ENCODE data around the gene HNF4A. TPM values are rescaled to one million over a fixed set of nuclear protein-coding genes. Genes with fewer than 3 reads are reported as not detected.

Gene HNF4A
- total and polyA plus RNA-seq, 2 of the 13 experiments (the other 11 are each of a cell fraction or from before 2014, with no cell fraction given): 80.9 to 169 TPM

GRCh38 chr20:44447827-44448419 is 92.4 kb downstream of the HNF4A start (continued):
- TF ChIP-seq ETV5 (CRISPR knock-in tag; IDR thresholded peaks at IDR 0.05; ENCODE audit: borderline replicate concordance) (0 out of 2 replicates have a peak, but pooled peaks have one; percentile 29), ZNF431 (CRISPR knock-in tag; IDR thresholded peaks at IDR 0.05; ENCODE audit: borderline replicate concordance, low read depth) (no peak), ZNF460 (CRISPR knock-in tag; IDR thresholded peaks at IDR 0.05; ENCODE audit: borderline replicate concordance) (no peak), MXD4 (CRISPR knock-in tag; IDR thresholded peaks at IDR 0.05) (no peak), XRCC5 (optimal IDR thresholded peaks at IDR 0.05; ENCODE audit: low read length) (peak; percentile 76), CENPT (CRISPR knock-in tag; IDR thresholded peaks at IDR 0.05; ENCODE audit: low read depth) (no peak), HES4 (CRISPR knock-in tag; IDR thresholded peaks at IDR 0.05; ENCODE audit: borderline replicate concordance) (peak; percentile 65; the same call in 1 of the 2 replicates), ZNF883 (CRISPR knock-in tag; IDR thresholded peaks at IDR 0.05; ENCODE audit: not compliant biosample characterization) (peak; percentile 34), FOXK1 (CRISPR knock-in tag; IDR thresholded peaks at IDR 0.05; ENCODE audit: borderline replicate concordance, low read depth) (no peak), SP140L (CRISPR knock-in tag; IDR thresholded peaks at IDR 0.05; ENCODE audit: borderline replicate concordance) (no peak), ZNF589 (CRISPR knock-in tag; conservative IDR thresholded peaks at IDR 0.05) (no peak), CC2D1A (CRISPR knock-in tag; IDR thresholded peaks at IDR 0.05) (no peak), NR2F2 (IDR thresholded peaks at IDR 0.05; ENCODE audit: borderline replicate concordance, low read depth) (peak; percentile 50; the same call in 1 of the 2 replicates), NFIC (IDR thresholded peaks at IDR 0.05; ENCODE audit: low read length) (no peak), LCORL (IDR thresholded peaks at IDR 0.05) (no peak), LCORL (CRISPR knock-in tag; IDR thresholded peaks at IDR 0.05) (no peak), GATAD2A (CRISPR knock-in tag; IDR thresholded peaks at IDR 0.05) (peak; percentile 18; the same call in 1 of the 2 replicates), SMYD3 (CRISPR knock-in tag; IDR thresholded peaks at IDR 0.05) (no peak)
- TF ChIP-seq, protein P1, sequence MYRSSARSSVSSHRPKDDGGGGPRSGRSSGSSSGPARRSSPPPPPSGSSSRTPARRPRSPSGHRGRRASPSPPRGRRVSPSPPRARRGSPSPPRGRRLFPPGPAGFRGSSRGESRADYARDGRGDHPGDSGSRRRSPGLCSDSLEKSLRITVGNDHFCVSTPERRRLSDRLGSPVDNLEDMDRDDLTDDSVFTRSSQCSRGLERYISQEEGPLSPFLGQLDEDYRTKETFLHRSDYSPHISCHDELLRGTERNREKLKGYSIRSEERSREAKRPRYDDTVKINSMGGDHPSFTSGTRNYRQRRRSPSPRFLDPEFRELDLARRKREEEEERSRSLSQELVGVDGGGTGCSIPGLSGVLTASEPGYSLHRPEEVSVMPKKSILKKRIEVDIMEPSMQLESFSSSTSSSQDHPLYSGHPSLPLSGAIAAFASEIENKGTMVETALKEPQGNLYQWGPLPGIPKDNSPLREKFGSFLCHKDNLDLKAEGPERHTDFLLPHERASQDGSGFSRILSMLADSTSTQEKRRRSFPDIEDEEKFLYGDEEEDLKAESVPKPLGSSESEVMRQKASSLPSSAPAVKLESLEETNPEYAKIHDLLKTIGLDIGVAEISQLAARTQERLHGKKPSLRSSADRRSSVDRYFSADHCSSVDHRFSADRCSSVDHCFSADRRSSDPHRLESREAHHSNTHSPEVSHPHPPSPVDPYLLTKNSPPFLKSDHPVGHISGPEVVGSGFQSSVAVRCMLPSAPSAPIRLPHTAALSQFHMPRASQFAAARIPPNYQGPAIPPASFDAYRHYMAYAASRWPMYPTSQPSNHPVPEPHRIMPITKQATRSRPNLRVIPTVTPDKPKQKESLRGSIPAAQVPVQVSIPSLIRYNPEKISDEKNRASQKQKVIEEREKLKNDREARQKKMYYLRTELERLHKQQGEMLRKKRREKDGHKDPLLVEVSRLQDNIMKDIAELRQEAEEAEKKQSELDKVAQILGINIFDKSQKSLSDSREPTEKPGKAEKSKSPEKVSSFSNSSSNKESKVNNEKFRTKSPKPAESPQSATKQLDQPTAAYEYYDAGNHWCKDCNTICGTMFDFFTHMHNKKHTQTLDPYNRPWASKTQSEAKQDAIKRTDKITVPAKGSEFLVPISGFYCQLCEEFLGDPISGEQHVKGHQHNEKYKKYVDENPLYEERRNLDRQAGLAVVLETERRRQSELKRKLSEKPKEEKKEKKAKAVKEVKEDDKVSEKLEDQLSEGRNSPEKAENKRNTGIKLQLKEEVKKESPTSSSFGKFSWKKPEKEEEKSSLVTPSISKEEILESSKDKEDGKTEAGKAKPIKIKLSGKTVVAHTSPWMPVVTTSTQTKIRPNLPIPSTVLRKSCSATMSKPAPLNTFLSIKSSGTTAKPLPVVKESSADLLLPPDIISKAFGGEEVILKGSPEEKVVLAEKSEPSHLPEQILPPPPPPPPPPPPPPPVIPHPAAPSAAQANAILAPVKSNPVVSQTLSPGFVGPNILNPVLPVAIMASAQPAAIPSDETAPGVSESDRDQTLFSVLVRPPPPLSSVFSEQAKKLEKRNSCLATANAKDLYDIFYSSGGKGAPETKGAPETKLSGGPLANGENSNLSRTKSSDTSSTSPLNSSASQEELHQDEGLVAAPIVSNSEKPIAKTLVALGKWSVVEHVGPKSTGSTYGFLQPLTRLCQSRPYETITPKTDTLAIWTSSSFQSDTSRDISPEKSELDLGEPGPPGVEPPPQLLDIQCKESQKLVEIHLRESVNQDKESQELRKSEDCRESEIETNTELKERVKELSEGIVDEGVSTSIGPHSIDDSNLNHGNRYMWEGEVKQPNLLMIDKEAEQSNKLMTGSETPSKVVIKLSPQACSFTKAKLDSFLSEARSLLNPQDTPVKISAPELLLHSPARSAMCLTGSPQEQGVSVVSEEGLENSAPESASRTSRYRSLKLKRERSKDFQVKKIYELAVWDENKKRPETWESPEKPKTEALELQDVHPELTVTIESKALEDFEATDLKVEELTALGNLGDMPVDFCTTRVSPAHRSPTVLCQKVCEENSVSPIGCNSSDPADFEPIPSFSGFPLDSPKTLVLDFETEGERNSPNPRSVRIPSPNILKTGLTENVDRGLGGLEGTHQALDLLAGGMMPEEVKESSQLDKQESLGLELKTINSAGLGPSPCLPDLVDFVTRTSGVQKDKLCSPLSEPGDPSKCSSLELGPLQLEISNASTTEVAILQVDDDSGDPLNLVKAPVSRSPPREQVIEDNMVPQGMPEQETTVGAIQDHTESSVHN (CRISPR knock-in tag; IDR thresholded peaks at IDR 0.05): no peak
- TF ChIP-seq, protein P2, sequence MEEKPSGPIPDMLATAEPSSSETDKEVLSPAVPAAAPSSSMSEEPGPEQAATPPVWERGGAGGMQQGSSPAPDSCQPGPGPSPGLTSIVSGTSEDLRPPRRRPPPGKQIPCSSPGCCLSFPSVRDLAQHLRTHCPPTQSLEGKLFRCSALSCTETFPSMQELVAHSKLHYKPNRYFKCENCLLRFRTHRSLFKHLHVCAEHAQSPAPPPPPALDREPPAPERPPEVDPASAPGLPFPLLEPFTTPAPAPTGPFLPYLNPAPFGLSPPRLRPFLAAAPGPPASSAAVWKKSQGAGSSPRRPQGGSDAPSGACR (CRISPR knock-in tag; IDR thresholded peaks at IDR 0.05): 0 out of 2 replicates have a peak, but pooled peaks have one; percentile 32
- TF ChIP-seq, protein P3, sequence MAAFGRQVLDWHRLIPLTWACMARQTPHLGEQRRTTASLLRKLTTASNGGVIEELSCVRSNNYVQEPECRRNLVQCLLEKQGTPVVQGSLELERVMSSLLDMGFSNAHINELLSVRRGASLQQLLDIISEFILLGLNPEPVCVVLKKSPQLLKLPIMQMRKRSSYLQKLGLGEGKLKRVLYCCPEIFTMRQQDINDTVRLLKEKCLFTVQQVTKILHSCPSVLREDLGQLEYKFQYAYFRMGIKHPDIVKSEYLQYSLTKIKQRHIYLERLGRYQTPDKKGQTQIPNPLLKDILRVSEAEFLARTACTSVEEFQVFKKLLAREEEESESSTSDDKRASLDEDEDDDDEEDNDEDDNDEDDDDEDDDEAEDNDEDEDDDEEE (CRISPR knock-in tag; IDR thresholded peaks at IDR 0.05): 0 out of 2 replicates have a peak, but pooled peaks have one; percentile 32
